COLO829 (cell line): ENCODE measurements around the gene SUSD4.

ENCODE experiments used
- DNase-seq: peaks from one replicate; pipeline ENCODE4 v3.0.0; 2012; ENCODE audit warnings: low spot score

Gene SUSD4

GRCh38 chr1:223249854-223250631 is 113.9 kb downstream of the SUSD4 start:
- no peak for DNase-seq

- DNase-seq: no peak
Observed at GRCh38 chr1:223248770-223249140, 115.2 kb downstream of the SUSD4 start.

GRCh38 chr1:223248001-223248769 is 115.8 kb downstream of the SUSD4 start:
- no peak for DNase-seq

GRCh38 chr1:223246476-223247112 is 117.4 kb downstream of the SUSD4 start:
- DNase-seq: no peak

GRCh38 chr1:223245983-223246382 is 118.0 kb downstream of the SUSD4 start:
- DNase-seq: no peak

- DNase-seq: no peak
Observed at GRCh38 chr1:223245411-223245810, 118.6 kb downstream of the SUSD4 start.

GRCh38 chr1:223244366-223245103 is 119.4 kb downstream of the SUSD4 start:
- no peak for DNase-seq

- DNase-seq: no peak
Observed at GRCh38 chr1:223243441-223244050, 120.4 kb downstream of the SUSD4 start.

GRCh38 chr1:223242971-223243370 is 121.0 kb downstream of the SUSD4 start:
- no peak for DNase-seq

- DNase-seq: no peak
Observed at GRCh38 chr1:223242382-223242955, 121.5 kb downstream of the SUSD4 start.

GRCh38 chr1:223240122-223240521 is 123.9 kb downstream of the SUSD4 start:
- no peak for DNase-seq

- DNase-seq: no peak
Observed at GRCh38 chr1:223235091-223235490, 128.9 kb downstream of the SUSD4 start.

- no peak for DNase-seq
Observed at GRCh38 chr1:223234534-223234933, 129.4 kb downstream of the SUSD4 start.

GRCh38 chr1:223234170-223234514 is 129.8 kb downstream of the SUSD4 start:
- DNase-seq: no peak

- DNase-seq: peak; percentile 97
Observed at GRCh38 chr1:223233410-223234169, 130.4 kb downstream of the SUSD4 start.

- no peak for DNase-seq
Observed at GRCh38 chr1:223233019-223233409, 131.0 kb downstream of the SUSD4 start.

GRCh38 chr1:223231581-223231980 is 132.4 kb downstream of the SUSD4 start:
- DNase-seq: no peak

GRCh38 chr1:223231011-223231572 is 132.9 kb downstream of the SUSD4 start:
- no peak for DNase-seq

- DNase-seq: no peak
Observed at GRCh38 chr1:223230161-223230881, 133.7 kb downstream of the SUSD4 start.

- no peak for DNase-seq
Observed at GRCh38 chr1:223229756-223230155, 134.2 kb downstream of the SUSD4 start.
